Measurements from ENCODE around the gene LIG1.

DNA sequence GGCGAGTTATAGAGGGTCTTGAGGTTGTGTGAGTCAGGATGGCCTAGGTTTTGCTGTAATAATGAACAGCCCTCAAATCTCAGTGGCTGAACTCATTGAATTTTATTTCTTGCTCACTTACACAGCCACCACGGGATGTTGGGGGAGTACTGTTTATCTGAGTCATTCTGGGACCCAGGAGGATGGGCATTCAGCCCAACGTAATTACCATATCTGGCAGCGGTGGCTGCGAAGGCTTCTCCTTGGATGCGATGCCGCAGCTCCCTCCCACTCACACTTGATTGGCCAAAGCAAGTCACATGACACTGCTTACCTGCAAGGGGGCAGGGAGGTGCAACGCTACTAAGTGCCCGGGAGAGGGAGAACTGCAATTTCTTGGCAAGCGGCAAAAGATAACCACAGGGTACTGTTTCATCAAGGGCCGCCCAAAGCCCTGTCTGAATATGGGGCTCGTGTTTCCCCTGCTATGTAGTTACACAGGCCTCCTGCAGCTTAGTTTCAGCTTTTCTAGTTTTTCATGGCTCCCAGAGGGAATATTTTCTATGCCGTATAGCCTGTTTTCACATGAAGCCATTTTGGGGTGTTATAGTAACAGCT is 20.2 kb upstream of the LIG1 start:
- TF ChIP-seq, protein P1, sequence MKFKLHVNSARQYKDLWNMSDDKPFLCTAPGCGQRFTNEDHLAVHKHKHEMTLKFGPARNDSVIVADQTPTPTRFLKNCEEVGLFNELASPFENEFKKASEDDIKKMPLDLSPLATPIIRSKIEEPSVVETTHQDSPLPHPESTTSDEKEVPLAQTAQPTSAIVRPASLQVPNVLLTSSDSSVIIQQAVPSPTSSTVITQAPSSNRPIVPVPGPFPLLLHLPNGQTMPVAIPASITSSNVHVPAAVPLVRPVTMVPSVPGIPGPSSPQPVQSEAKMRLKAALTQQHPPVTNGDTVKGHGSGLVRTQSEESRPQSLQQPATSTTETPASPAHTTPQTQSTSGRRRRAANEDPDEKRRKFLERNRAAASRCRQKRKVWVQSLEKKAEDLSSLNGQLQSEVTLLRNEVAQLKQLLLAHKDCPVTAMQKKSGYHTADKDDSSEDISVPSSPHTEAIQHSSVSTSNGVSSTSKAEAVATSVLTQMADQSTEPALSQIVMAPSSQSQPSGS (CRISPR knock-in tag; IDR thresholded peaks at IDR 0.05): no peak
- TF ChIP-seq, protein P2, sequence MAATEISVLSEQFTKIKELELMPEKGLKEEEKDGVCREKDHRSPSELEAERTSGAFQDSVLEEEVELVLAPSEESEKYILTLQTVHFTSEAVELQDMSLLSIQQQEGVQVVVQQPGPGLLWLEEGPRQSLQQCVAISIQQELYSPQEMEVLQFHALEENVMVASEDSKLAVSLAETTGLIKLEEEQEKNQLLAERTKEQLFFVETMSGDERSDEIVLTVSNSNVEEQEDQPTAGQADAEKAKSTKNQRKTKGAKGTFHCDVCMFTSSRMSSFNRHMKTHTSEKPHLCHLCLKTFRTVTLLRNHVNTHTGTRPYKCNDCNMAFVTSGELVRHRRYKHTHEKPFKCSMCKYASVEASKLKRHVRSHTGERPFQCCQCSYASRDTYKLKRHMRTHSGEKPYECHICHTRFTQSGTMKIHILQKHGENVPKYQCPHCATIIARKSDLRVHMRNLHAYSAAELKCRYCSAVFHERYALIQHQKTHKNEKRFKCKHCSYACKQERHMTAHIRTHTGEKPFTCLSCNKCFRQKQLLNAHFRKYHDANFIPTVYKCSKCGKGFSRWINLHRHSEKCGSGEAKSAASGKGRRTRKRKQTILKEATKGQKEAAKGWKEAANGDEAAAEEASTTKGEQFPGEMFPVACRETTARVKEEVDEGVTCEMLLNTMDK (IDR thresholded peaks at IDR 0.05; ENCODE audit: borderline replicate concordance, insufficient read depth, low read depth, low read length, poor library complexity, severe bottlenecking): no peak
- TF ChIP-seq POLR2AphosphoS5 (IDR thresholded peaks at IDR 0.05; ENCODE audit: control insufficient read depth, insufficient read depth, low read depth, low read length) (no peak), ZNF444 (CRISPR knock-in tag; IDR thresholded peaks at IDR 0.05) (no peak), RAD51 (IDR thresholded peaks at IDR 0.05; ENCODE audit: borderline replicate concordance, low read depth) (peak; percentile 94), ELF1 (tag; IDR thresholded peaks at IDR 0.05) (no peak), GATA2 (CRISPR knock-in tag; IDR thresholded peaks at IDR 0.05) (no peak)
- TF ChIP-seq, protein P3, sequence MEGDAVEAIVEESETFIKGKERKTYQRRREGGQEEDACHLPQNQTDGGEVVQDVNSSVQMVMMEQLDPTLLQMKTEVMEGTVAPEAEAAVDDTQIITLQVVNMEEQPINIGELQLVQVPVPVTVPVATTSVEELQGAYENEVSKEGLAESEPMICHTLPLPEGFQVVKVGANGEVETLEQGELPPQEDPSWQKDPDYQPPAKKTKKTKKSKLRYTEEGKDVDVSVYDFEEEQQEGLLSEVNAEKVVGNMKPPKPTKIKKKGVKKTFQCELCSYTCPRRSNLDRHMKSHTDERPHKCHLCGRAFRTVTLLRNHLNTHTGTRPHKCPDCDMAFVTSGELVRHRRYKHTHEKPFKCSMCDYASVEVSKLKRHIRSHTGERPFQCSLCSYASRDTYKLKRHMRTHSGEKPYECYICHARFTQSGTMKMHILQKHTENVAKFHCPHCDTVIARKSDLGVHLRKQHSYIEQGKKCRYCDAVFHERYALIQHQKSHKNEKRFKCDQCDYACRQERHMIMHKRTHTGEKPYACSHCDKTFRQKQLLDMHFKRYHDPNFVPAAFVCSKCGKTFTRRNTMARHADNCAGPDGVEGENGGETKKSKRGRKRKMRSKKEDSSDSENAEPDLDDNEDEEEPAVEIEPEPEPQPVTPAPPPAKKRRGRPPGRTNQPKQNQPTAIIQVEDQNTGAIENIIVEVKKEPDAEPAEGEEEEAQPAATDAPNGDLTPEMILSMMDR (IDR thresholded peaks at IDR 0.05 in 2 of 3, conservative IDR thresholded peaks at IDR 0.05 in 1 of 3; ENCODE audit: insufficient read depth in 2 of 3, low read depth in 1 of 3, low read length in 3 of 3): peak; percentile 50 to 60 (median 57)

Data from K562 (cell line).